ENCODE data around the gene OTUD6A. TPM values are rescaled to one million over a fixed set of nuclear protein-coding genes. Genes with fewer than 3 reads are reported as not detected.

The OTUD6A gene
- total RNA-seq (2022; extraction: Qiagen RNA extraction; ENCODE audit: low read depth), result not detected in 5 replicates

GRCh38 chrX:70062076-70062475 lies at the start of gene OTUD6A:
Gene OTUD6A, plus strand, starts transcription at chrX:70062457. Its CDS starts 68 bp downstream, at chrX:70062525.

GRCh38 chrX:70049925-70050324 lies 12.3 kb upstream of the OTUD6A start, which contains the start of gene AWAT2:
Gene AWAT2, minus strand, starts transcription at chrX:70049938. Its CDS starts 6 bp downstream, at chrX:70049932.

Other genes with a start within 250 kb of the OTUD6A start
- not detected in 5 replicates for gene AWAT2, start 12.5 kb upstream of the OTUD6A start, total RNA-seq (2022; extraction: Qiagen RNA extraction; ENCODE audit: low read depth)
- gene IGBP1, start 71.0 kb downstream of the OTUD6A start, total RNA-seq (2022; extraction: Qiagen RNA extraction; ENCODE audit: low read depth), result 57.5 to 71.2 TPM (median 66.6 TPM) in 5 replicates
- not detected in 5 replicates for gene DGAT2L6, start 115.0 kb downstream of the OTUD6A start, total RNA-seq (2022; extraction: Qiagen RNA extraction; ENCODE audit: low read depth)
- not detected in 5 replicates for gene AWAT1, start 172.2 kb downstream of the OTUD6A start, total RNA-seq (2022; extraction: Qiagen RNA extraction; ENCODE audit: low read depth)
- gene P2RY4, start 197.7 kb downstream of the OTUD6A start, total RNA-seq (2022; extraction: Qiagen RNA extraction; ENCODE audit: low read depth), result 0.06 TPM in 1 of 5 replicates, not detected in the others
- not detected in 5 replicates for gene ARR3, start 205.9 kb downstream of the OTUD6A start, total RNA-seq (2022; extraction: Qiagen RNA extraction; ENCODE audit: low read depth)
- gene RAB41, start 219.7 kb downstream of the OTUD6A start, total RNA-seq (2022; extraction: Qiagen RNA extraction; ENCODE audit: low read depth), result not detected in 5 replicates
- gene PDZD11, start 227.5 kb downstream of the OTUD6A start, total RNA-seq (2022; extraction: Qiagen RNA extraction; ENCODE audit: low read depth), result 86.7 to 102 TPM (median 88.6 TPM) in 5 replicates
- 24.2 to 29.0 TPM (median 27.9 TPM) in 5 replicates for gene KIF4A, start 227.6 kb downstream of the OTUD6A start, total RNA-seq (2022; extraction: Qiagen RNA extraction; ENCODE audit: low read depth)